AG04450 (cell line): ENCODE results near the gene IRAK2. TPM values are rescaled to one million over a fixed set of nuclear protein-coding genes. Genes with fewer than 3 reads are reported as not detected.

Experiments
- CTCF ChIA-PET: fragments of 300-600, 350-600 bp; formaldehyde crosslinking; extraction: SDS; loops from one replicate; lab custom pipeline; 2022; ENCODE audit warnings: antibody characterized with exemption, inconsistent platforms; lab: Charles Lee
- POLR2A ChIA-PET: fragments of 350-600 bp; formaldehyde crosslinking; extraction: SDS; loops from one replicate; lab custom pipeline; 2021; ENCODE audit warnings: antibody characterized with exemption, inconsistent platforms; lab: Yijun Ruan, JAX
- DNase-seq: peaks from one replicate; pipeline ENCODE4 v3.0.0-alpha.2; 2011; ENCODE audit warnings: low read depth, low spot score
- H3K27ac ChIP-seq: one replicate; pipeline ENCODE4 v1.5.1; 2012; ENCODE audit warnings: low read depth, low read length, control low read depth
- H3K27me3 ChIP-seq: one replicate; pipeline ENCODE4 v1.6.0; 2012; ENCODE audit warnings: low read length; ENCODE audit not compliant: control insufficient read depth, insufficient read depth
- H3K4me3 ChIP-seq: 2 replicates; pipeline ENCODE4 v1.5.1; 2011; ENCODE audit warnings: mild to moderate bottlenecking, low read depth, low read length, control low read depth
- H3K9me3 ChIP-seq: 2 replicates; pipeline ENCODE4 v1.5.1; 2012; ENCODE audit warnings: low read length; ENCODE audit not compliant: control insufficient read depth, insufficient read depth
- polyA plus RNA-seq: library from polyadenylated mRNA; depleted of rRNA; stranded (reverse); fragments of >200 nt; gene quantifications from 2 replicates; pipeline ENCODE4 v1.2.3, GENCODE V29; 2011
- TF ChIP-seq, protein P1 (sequence below): IDR thresholded peaks from 2 replicates; pipeline ENCODE4 v1.5.1; 2011; ENCODE audit warnings: low read depth, low read length, control low read depth, inconsistent platforms

The IRAK2 gene
- polyA plus RNA-seq, 1 experiment, result 7.6 TPM

DNA sequence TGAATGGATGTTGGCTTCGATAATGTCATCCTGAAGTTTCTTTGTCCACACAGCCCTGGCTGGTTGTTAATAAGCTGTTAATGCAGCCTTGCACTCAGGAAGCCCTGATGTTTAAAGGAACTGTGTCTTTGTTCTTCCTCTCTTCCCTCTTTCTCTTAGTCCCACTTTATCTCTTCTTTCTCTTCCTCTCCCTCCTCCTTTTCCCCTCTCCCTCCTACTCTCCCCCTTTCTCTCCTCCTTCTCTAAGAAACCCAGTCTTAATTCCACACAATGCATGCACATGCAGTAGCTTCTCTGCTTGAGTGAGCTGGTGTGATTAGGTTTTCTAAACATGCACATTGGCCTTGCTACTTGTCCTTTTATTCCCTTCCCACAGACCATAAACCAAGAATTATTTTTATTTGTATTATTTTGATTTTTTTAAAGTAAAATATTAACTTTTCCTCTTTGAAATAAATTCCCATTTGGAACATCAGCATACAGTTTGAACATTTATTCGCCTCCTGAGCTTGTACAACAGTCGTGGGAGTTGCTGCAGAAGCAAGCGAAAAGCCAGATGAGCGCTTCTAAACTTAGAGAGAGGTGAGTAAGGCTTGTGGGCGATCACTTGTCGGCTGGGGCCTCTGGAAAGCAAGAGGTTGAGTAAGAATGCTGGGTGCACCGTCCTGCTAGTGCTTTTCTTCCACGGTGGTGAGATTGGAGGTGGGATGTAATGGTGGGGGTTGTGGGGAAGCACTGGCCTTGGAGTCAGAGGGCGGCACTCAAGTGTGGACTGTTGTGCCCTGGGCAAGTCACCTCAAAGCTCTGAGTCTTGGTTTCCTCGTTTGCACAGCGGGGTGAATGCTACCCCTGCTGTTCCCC is 120.8 kb downstream of the IRAK2 start:
- H3K27me3 ChIP-seq, result no peaks in the 10 kb centered on the region
- ChIA-PET POLR2A (no interaction called here), CTCF (interaction anchor here (1.1 to 2.3 kb wide), 6 partner anchors 12 to 354 kb away, joined by 3 to 16 read pairs (median 6); no protein-coding TSS in a partner anchor)
- no peak overlapping the region for H3K4me3 ChIP-seq
- no peaks in the 10 kb centered on the region for H3K9me3 ChIP-seq
- H3K27ac ChIP-seq, result no peak overlapping the region
- TF ChIP-seq, protein P1, sequence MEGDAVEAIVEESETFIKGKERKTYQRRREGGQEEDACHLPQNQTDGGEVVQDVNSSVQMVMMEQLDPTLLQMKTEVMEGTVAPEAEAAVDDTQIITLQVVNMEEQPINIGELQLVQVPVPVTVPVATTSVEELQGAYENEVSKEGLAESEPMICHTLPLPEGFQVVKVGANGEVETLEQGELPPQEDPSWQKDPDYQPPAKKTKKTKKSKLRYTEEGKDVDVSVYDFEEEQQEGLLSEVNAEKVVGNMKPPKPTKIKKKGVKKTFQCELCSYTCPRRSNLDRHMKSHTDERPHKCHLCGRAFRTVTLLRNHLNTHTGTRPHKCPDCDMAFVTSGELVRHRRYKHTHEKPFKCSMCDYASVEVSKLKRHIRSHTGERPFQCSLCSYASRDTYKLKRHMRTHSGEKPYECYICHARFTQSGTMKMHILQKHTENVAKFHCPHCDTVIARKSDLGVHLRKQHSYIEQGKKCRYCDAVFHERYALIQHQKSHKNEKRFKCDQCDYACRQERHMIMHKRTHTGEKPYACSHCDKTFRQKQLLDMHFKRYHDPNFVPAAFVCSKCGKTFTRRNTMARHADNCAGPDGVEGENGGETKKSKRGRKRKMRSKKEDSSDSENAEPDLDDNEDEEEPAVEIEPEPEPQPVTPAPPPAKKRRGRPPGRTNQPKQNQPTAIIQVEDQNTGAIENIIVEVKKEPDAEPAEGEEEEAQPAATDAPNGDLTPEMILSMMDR, result no peak
- no peak for DNase-seq

DNA sequence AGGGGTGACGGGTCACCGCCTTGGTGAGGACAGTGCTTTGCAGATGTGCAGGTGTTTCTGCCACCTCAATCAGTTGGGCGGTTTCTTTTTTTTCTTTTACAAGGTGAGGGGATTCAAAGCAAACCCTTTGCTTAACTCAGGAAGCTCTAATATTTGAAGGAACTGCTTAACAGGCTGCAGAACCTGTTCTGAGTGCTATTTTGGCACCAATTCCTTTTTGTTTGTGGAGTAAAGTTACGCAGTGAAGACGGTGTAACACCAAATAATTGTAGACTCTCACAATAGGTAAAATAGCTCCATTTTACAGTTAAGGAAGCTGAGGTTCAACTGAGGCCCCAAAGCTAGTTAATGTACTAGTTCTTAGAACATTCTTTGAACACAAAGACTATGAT is 121.4 kb downstream of the IRAK2 start:
- no peak overlapping the region for H3K4me3 ChIP-seq
- no peaks in the 10 kb centered on the region for H3K27me3 ChIP-seq
- ChIA-PET CTCF (interaction anchor here (0.6 to 2.3 kb wide), 9 partner anchors 10 to 1210 kb away, joined by 3 to 16 read pairs (median 5); no protein-coding TSS in a partner anchor), POLR2A (no interaction called here)
- TF ChIP-seq, protein P1, result no peak
- no peak for DNase-seq
- H3K9me3 ChIP-seq, result no peaks in the 10 kb centered on the region
- no peak overlapping the region for H3K27ac ChIP-seq

DNA sequence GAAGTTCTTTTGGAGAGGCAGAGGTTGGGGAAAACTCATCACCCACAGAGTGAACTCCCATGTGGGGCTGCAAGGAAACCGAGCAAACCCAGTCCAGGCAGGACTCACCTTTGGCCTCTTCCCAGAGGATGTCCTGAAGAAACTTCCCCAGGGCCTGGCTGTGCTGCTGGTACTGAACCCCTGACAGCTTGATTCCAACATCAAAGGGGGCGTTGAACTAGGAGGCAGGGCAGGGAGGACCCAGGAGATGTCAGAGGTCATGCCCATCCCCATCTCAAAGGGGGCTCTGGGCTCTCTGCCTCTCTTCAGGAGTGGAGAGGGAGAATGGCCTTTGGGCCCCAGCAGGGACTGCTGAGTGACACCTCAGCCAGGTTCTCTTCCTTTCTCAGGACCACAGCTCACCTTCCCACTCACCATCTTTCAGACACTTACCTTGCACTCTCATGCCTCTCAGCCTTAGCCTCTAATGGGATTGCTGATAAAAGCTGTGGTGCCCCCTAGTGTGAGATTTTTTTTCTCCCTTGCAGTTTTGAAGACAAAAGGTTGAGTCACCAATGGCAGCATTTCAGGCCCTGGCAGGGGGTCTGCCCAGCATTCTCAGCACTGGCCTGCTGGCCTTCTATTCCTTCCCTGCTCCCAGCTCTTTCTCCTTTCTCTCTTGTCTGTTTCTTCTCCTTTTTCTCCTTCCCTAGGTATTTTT is 122.0 kb downstream of the IRAK2 start:
- POLR2A ChIA-PET, result no interaction called here
- H3K27ac ChIP-seq, result no peak overlapping the region
- CTCF ChIA-PET, result interaction anchor here (0.6 to 2.3 kb wide), 11 partner anchors 9 to 1210 kb away, joined by 3 to 16 read pairs (median 5); no protein-coding TSS in a partner anchor
- TF ChIP-seq, protein P1, result peak; percentile 57
- peak; percentile 24 for DNase-seq
- no peaks in the 10 kb centered on the region for H3K9me3 ChIP-seq
- H3K4me3 ChIP-seq, result no peak overlapping the region
- no peaks in the 10 kb centered on the region for H3K27me3 ChIP-seq

DNA sequence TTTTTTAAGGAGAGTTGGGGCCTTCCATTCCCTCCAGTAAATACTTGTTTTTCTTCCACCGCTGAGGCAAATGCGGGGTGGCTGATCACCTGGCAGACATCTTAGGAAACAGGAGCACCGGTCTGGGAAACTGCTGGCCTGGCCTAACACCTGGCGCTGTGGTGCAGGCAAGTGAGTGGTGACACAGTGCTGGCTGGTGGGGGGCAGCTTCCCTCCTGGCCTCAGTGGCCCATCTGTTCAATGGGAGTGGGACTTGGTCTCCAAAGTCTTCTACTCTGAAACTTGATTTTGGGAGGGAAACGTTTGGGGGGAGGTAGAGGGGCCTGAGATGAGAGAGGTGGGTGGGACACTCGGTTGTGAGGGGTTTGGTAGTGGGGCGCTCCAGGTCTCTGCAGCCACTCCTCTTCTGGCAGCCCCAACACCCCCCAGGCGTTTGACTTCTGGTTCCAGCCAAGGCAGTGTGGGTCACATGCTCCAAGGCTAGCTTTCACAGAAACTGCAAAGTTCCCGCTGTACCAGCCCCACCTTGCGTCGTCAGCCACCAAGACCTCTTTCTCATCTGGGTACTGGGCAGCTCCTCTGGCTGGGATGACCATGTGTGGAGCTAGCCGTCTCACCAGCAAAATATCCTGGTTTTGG is 123.3 kb downstream of the IRAK2 start:
- POLR2A ChIA-PET, result no interaction called here
- Histone ChIP-seq H3K27ac (no peak overlapping the region), H3K9me3 (no peaks in the 10 kb centered on the region), H3K27me3 (no peaks in the 10 kb centered on the region), H3K4me3 (no peak overlapping the region)
- CTCF ChIA-PET, result interaction anchor here (0.6 to 2.0 kb wide), 8 partner anchors 14 to 450 kb away, joined by 3 to 8 read pairs (median 4); no protein-coding TSS in a partner anchor
- DNase-seq, result no peak
- TF ChIP-seq, protein P1, result no peak
